Neural cell (in vitro differentiated cells): ENCODE data around the gene CD226. TPM values are rescaled to one million over a fixed set of nuclear protein-coding genes. Genes with fewer than 3 reads are reported as not detected.

Experiments
- H2AFZ ChIP-seq: fragments of 200-600, 300-800 bp; sonication (generic), shearing (Covaris generic); 2 replicates; pipeline ENCODE4 v1.6.0; 2014; ENCODE audit warnings: low read depth, mild to moderate bottlenecking, antibody characterized with exemption, low read length, moderate library complexity
- H3F3A ChIP-seq: fragments of 200-600 bp; shearing (Covaris generic); 2 replicates; pipeline ENCODE4 v1.6.1; 2016; ENCODE audit warnings: mild to moderate bottlenecking, moderate library complexity, mixed read lengths, antibody characterized with exemption, low read length; ENCODE audit not compliant: insufficient read depth, poor library complexity, severe bottlenecking
- H3K27ac ChIP-seq: fragments of 200-600, 300-800 bp; sonication (generic), shearing (Covaris generic); 2 replicates; pipeline ENCODE4 v1.5.1; 2014; ENCODE audit warnings: mild to moderate bottlenecking, low read length, moderate library complexity
- H3K27me3 ChIP-seq: fragments of 300-800, 200-600 bp; sonication (generic), shearing (Covaris generic); 2 replicates; pipeline ENCODE4 v1.6.0; 2014; ENCODE audit warnings: mild to moderate bottlenecking, low read depth, low read length, moderate library complexity; ENCODE audit not compliant: insufficient read depth
- H3K36me3 ChIP-seq: fragments of 300-800, 200-600 bp; sonication (generic), shearing (Covaris generic); 2 replicates; pipeline ENCODE4 v1.5.1; 2014; ENCODE audit warnings: mild to moderate bottlenecking, antibody characterized with exemption, low read length, moderate library complexity; ENCODE audit not compliant: insufficient read depth
- H3K4me2 ChIP-seq: fragments of 300-800, 200-600 bp; sonication (generic), shearing (Covaris generic); 2 replicates; pipeline ENCODE4 v1.6.0; 2014; ENCODE audit warnings: mild to moderate bottlenecking, low read length
- H3K4me3 ChIP-seq: fragments of 300-800, 200-600 bp; sonication (generic), shearing (Covaris generic); 2 replicates; pipeline ENCODE4 v1.5.1; 2014; ENCODE audit warnings: mild to moderate bottlenecking, low read length, moderate library complexity
- H3K79me2 ChIP-seq: fragments of 200-600 bp; shearing (Covaris generic); replicated peaks from 2 replicates; pipeline ENCODE4 v1.6.0; 2014; ENCODE audit warnings: mild to moderate bottlenecking, low read length, moderate library complexity; ENCODE audit not compliant: insufficient read depth
- H3K9ac ChIP-seq: fragments of 300-800, 200-600 bp; sonication (generic), shearing (Covaris generic); 2 replicates; pipeline ENCODE4 v1.6.1; 2016; ENCODE audit warnings: mild to moderate bottlenecking, low read length, mixed read lengths
- H3K9me2 ChIP-seq: fragments of 200-600 bp; shearing (Covaris generic); 2 replicates; pipeline ENCODE4 v1.6.1; 2016; ENCODE audit warnings: mild to moderate bottlenecking, low read length, mixed read lengths; ENCODE audit not compliant: insufficient read depth
- H3K9me3 ChIP-seq: fragments of 200-600, 300-800 bp; sonication (generic), shearing (Covaris generic); 2 replicates; pipeline ENCODE4 v1.6.1; 2016; ENCODE audit warnings: mild to moderate bottlenecking, mixed run types, low read length, moderate library complexity, mixed read lengths
- H4K20me1 ChIP-seq: fragments of 200-600 bp; shearing (Covaris generic); 2 replicates; pipeline ENCODE4 v1.6.1; 2016; ENCODE audit warnings: mild to moderate bottlenecking, mixed run types; ENCODE audit not compliant: insufficient read depth
- EP300 ChIP-seq: fragments of 450-650 bp; conservative IDR thresholded peaks from 2 replicates; pipeline ENCODE4 v1.6.1; 2014; ENCODE audit warnings: antibody characterized with exemption, mild to moderate bottlenecking, moderate library complexity; ENCODE audit not compliant: poor library complexity, severe bottlenecking
- EZH2 ChIP-seq: fragments of 200-600, 300-800 bp; shearing (Covaris generic), sonication (generic); IDR thresholded peaks from 2 replicates; pipeline ENCODE4 v1.6.1; 2014; ENCODE audit warnings: antibody characterized with exemption, low read length, borderline replicate concordance, mild to moderate bottlenecking; ENCODE audit not compliant: insufficient read depth, poor library complexity, severe bottlenecking
- MXI1 ChIP-seq: fragments of 450-650 bp; conservative IDR thresholded peaks from 2 replicates; pipeline ENCODE4 v1.6.1; 2014; ENCODE audit warnings: antibody characterized with exemption, mild to moderate bottlenecking; ENCODE audit not compliant: poor library complexity, severe bottlenecking
- POLR2AphosphoS5 ChIP-seq: IDR thresholded peaks from 2 replicates; pipeline ENCODE4 v1.6.1; 2012
- RAD21 ChIP-seq: fragments of 450-650 bp; conservative IDR thresholded peaks from 2 replicates; pipeline ENCODE4 v1.6.1; 2014; ENCODE audit warnings: antibody characterized with exemption, mild to moderate bottlenecking, moderate library complexity
- REST ChIP-seq: IDR thresholded peaks from 2 replicates; pipeline ENCODE4 v1.6.1; 2012; ENCODE audit warnings: borderline replicate concordance
- SMC3 ChIP-seq: fragments of 450-650 bp; conservative IDR thresholded peaks from 2 replicates; pipeline ENCODE4 v1.6.1; 2014; ENCODE audit warnings: antibody characterized with exemption, mild to moderate bottlenecking, moderate library complexity; ENCODE audit not compliant: poor library complexity
- TAF1 ChIP-seq: IDR thresholded peaks from 2 replicates; pipeline ENCODE4 v1.6.1; 2012; ENCODE audit warnings: low read depth
- polyA plus RNA-seq: library from polyadenylated mRNA; depleted of rRNA; stranded (reverse); fragments of >200 nt; gene quantifications from 2 replicates; pipeline ENCODE4 v1.2.3, GENCODE V29; 2014
- TF ChIP-seq, protein P1 (sequence below): fragments of 450-650 bp; IDR thresholded peaks from 2 replicates; pipeline ENCODE4 v1.5.1; 2014; ENCODE audit warnings: antibody characterized with exemption, mild to moderate bottlenecking, moderate library complexity; ENCODE audit not compliant: poor library complexity, severe bottlenecking

CD226 gene
- polyA plus RNA-seq, 1 donor from 2014 or later = 0.11 TPM

DNA sequence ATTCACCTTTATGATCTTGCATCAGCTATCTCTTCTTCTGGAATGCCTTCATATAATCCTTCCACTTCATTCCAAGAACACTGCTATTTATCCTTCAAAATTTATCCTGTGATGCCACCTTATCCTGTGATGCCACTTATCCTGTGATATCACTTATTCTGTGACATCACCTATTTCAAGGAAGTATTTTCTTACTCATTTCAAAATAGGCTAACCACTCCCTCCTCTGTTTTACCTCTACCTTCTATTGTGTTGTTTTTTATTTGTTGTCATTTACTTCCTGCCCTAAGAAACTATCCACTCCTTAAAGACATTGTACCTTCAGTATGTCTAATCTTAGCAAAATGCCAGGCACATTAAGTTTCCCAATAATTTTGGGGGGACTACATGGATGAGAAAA, 38.8 kb downstream of the CD226 start:
- no peaks in the 10 kb centered on the region for H3F3A ChIP-seq
- H3K27ac ChIP-seq = no peak overlapping the region
- no peaks in the 10 kb centered on the region for H3K9me3 ChIP-seq
- no peak for TF ChIP-seq REST
- no peak for TF ChIP-seq EP300
- no peak for TF ChIP-seq TAF1
- TF ChIP-seq POLR2AphosphoS5 = no peak
- TF ChIP-seq, protein P1, sequence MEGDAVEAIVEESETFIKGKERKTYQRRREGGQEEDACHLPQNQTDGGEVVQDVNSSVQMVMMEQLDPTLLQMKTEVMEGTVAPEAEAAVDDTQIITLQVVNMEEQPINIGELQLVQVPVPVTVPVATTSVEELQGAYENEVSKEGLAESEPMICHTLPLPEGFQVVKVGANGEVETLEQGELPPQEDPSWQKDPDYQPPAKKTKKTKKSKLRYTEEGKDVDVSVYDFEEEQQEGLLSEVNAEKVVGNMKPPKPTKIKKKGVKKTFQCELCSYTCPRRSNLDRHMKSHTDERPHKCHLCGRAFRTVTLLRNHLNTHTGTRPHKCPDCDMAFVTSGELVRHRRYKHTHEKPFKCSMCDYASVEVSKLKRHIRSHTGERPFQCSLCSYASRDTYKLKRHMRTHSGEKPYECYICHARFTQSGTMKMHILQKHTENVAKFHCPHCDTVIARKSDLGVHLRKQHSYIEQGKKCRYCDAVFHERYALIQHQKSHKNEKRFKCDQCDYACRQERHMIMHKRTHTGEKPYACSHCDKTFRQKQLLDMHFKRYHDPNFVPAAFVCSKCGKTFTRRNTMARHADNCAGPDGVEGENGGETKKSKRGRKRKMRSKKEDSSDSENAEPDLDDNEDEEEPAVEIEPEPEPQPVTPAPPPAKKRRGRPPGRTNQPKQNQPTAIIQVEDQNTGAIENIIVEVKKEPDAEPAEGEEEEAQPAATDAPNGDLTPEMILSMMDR = no peak
- no peak for TF ChIP-seq MXI1
- no peak for TF ChIP-seq RAD21
- TF ChIP-seq EZH2 = no peak
- no peak for TF ChIP-seq SMC3
- H3K9ac ChIP-seq = no peak overlapping the region
- H3K79me2 ChIP-seq = no peaks in the 10 kb centered on the region
- no peak overlapping the region for H2AFZ ChIP-seq
- no peak overlapping the region for H3K4me2 ChIP-seq
- H3K4me3 ChIP-seq = no peak overlapping the region
- H3K9me2 ChIP-seq = no peaks in the 10 kb centered on the region
- H3K36me3 ChIP-seq = no peaks in the 10 kb centered on the region
- H3K27me3 ChIP-seq = no peaks in the 10 kb centered on the region
- H4K20me1 ChIP-seq = no peaks in the 10 kb centered on the region

DNA sequence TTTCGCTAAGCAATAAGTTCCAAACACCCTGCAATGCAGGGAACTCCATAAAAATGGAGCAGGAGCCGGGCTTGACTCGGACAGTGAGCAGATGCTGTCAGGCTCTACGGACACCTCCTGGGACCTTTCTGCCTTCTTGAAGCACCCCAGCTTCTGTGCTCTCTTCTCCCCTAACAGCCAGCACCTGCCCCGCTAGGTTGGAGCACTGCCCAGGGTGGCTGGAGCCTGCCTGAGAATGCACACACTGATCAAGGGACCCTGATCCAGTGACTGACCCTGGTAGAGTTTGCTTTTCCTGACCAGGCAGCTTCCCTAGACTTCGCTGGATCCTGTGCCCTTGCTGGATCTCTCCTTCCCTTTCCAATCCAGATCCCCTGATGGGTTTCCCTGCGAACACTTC, 40.9 kb downstream of the CD226 start:
- H3K4me3 ChIP-seq = no peak overlapping the region
- no peak overlapping the region for H2AFZ ChIP-seq
- no peaks in the 10 kb centered on the region for H4K20me1 ChIP-seq
- H3K27ac ChIP-seq = no peak overlapping the region
- H3K27me3 ChIP-seq = no peaks in the 10 kb centered on the region
- no peaks in the 10 kb centered on the region for H3K36me3 ChIP-seq
- H3K4me2 ChIP-seq = no peak overlapping the region
- TF ChIP-seq, protein P1 = no peak
- TF ChIP-seq EP300 = no peak
- no peak for TF ChIP-seq RAD21
- TF ChIP-seq MXI1 = no peak
- no peak for TF ChIP-seq EZH2
- no peak for TF ChIP-seq REST
- TF ChIP-seq POLR2AphosphoS5 = no peak
- no peak for TF ChIP-seq SMC3
- no peak for TF ChIP-seq TAF1
- no peaks in the 10 kb centered on the region for H3K79me2 ChIP-seq
- H3K9me3 ChIP-seq = no peaks in the 10 kb centered on the region
- no peaks in the 10 kb centered on the region for H3K9me2 ChIP-seq
- no peak overlapping the region for H3K9ac ChIP-seq
- no peaks in the 10 kb centered on the region for H3F3A ChIP-seq
